ENCODE measurements around the gene OASL. TPM values are rescaled to one million over a fixed set of nuclear protein-coding genes. Genes with fewer than 3 reads are reported as not detected.
"Not testable (repeated sequence)": the region's sequence is repeated elsewhere in the genome, so short reads cannot be mapped to it uniquely, and the experiment has no call there.

OASL gene
- total and polyA plus RNA-seq, 2 experiments from 2014 or later: not detected

- H3K36me3 ChIP-seq: no peaks in the 10 kb centered on the region
- H3K4me3 ChIP-seq: no peak overlapping the region
- DNase-seq (ENCODE audit: low read depth in 1 of 2, low spot score in 1 of 2): no peak
- no peaks in the 10 kb centered on the region for H3K9me3 ChIP-seq (ENCODE audit: low read depth)
- H3K27ac ChIP-seq: no peak overlapping the region
- H3K27me3 ChIP-seq: peaks cover 4% of the 10 kb centered on the region
- no peak for TF ChIP-seq CTCF (IDR thresholded peaks at IDR 0.05; ENCODE audit: low read depth, low read length)
- no peaks in the 10 kb centered on the region for H3K4me1 ChIP-seq (ENCODE audit: low read depth)
Observed at GRCh38 chr12:121048442-121048841, 9.4 kb upstream of the OASL start.

GRCh38 chr12:121047400-121047799 is 8.4 kb upstream of the OASL start:
- H3K27ac ChIP-seq; H3K36me3 ChIP-seq; H3K9me3 ChIP-seq (ENCODE audit: low read depth); H3K27me3 ChIP-seq; DNase-seq (ENCODE audit: low read depth in 1 of 2, low spot score in 1 of 2); H3K4me1 ChIP-seq (ENCODE audit: low read depth); H3K4me3 ChIP-seq: not testable (repeated sequence)

GRCh38 chr12:121043067-121043466 is 4.0 kb upstream of the OASL start:
- no peaks in the 10 kb centered on the region for H3K36me3 ChIP-seq
- no peak for DNase-seq (ENCODE audit: low read depth in 1 of 2, low spot score in 1 of 2)
- no peaks in the 10 kb centered on the region for H3K9me3 ChIP-seq (ENCODE audit: low read depth)
- H3K4me3 ChIP-seq: no peak overlapping the region
- no peaks in the 10 kb centered on the region for H3K4me1 ChIP-seq (ENCODE audit: low read depth)
- peaks cover 8% of the 10 kb centered on the region for H3K27me3 ChIP-seq
- no peak for TF ChIP-seq CTCF (IDR thresholded peaks at IDR 0.05; ENCODE audit: low read depth, low read length)
- no peak overlapping the region for H3K27ac ChIP-seq

GRCh38 chr12:121036810-121037326 is 2.2 kb downstream of the OASL start:
- DNase-seq (ENCODE audit: low read depth in 1 of 2, low spot score in 1 of 2): peak in 1 of 2 donors; percentile 89
- Histone ChIP-seq H3K27me3 (no peaks in the 10 kb centered on the region), H3K9me3 (ENCODE audit: low read depth) (no peaks in the 10 kb centered on the region), H3K27ac (no peak overlapping the region), H3K36me3 (no peaks in the 10 kb centered on the region), H3K4me3 (no peak overlapping the region), H3K4me1 (ENCODE audit: low read depth) (no peaks in the 10 kb centered on the region)
- TF ChIP-seq CTCF (IDR thresholded peaks at IDR 0.05; ENCODE audit: low read depth, low read length): no peak

GRCh38 chr12:121034616-121035305 is 4.3 kb downstream of the OASL start:
- no peaks in the 10 kb centered on the region for H3K9me3 ChIP-seq (ENCODE audit: low read depth)
- DNase-seq (ENCODE audit: low read depth in 1 of 2, low spot score in 1 of 2): no peak
- no peaks in the 10 kb centered on the region for H3K4me1 ChIP-seq (ENCODE audit: low read depth)
- H3K27me3 ChIP-seq: no peaks in the 10 kb centered on the region
- H3K36me3 ChIP-seq: no peaks in the 10 kb centered on the region
- no peak overlapping the region for H3K27ac ChIP-seq
- no peak for TF ChIP-seq CTCF (IDR thresholded peaks at IDR 0.05; ENCODE audit: low read depth, low read length)
- no peak overlapping the region for H3K4me3 ChIP-seq

GRCh38 chr12:121033625-121034349 is 5.3 kb downstream of the OASL start:
- Histone ChIP-seq H3K27ac (no peak overlapping the region), H3K4me1 (ENCODE audit: low read depth) (no peaks in the 10 kb centered on the region), H3K9me3 (ENCODE audit: low read depth) (no peaks in the 10 kb centered on the region), H3K27me3 (no peaks in the 10 kb centered on the region), H3K4me3 (no peak overlapping the region), H3K36me3 (no peaks in the 10 kb centered on the region)
- peak in 1 of 2 donors; percentile 42 for DNase-seq (ENCODE audit: low read depth in 1 of 2, low spot score in 1 of 2)
- no peak for TF ChIP-seq CTCF (IDR thresholded peaks at IDR 0.05; ENCODE audit: low read depth, low read length)
